ENCODE results near the gene GAS2L2. TPM values are rescaled to one million over a fixed set of nuclear protein-coding genes. Genes with fewer than 3 reads are reported as not detected.

The GAS2L2 gene
- total and polyA plus RNA-seq, 4 donors = not detected

DNA sequence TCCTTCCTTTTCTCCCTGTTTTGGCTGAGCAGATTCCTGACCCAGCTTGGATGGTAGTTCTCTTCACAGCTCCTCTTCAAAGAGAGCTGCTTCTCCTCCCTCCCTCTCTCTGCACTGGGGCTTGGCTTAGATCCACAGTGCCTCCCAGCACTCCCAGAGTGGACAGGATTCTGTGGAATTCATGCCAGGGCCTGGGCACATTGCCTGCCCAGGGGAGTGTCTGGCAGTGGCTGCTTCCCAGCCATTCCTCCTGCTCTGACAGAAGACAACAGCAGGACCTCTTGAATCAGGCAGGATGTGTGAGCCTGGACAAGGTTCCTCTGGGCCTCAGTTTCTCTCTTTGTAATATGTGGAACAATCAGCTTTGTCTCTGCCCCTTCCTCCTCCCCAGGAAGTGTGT is 46.9 kb upstream of the GAS2L2 start (continued):
- TF ChIP-seq, protein P1, sequence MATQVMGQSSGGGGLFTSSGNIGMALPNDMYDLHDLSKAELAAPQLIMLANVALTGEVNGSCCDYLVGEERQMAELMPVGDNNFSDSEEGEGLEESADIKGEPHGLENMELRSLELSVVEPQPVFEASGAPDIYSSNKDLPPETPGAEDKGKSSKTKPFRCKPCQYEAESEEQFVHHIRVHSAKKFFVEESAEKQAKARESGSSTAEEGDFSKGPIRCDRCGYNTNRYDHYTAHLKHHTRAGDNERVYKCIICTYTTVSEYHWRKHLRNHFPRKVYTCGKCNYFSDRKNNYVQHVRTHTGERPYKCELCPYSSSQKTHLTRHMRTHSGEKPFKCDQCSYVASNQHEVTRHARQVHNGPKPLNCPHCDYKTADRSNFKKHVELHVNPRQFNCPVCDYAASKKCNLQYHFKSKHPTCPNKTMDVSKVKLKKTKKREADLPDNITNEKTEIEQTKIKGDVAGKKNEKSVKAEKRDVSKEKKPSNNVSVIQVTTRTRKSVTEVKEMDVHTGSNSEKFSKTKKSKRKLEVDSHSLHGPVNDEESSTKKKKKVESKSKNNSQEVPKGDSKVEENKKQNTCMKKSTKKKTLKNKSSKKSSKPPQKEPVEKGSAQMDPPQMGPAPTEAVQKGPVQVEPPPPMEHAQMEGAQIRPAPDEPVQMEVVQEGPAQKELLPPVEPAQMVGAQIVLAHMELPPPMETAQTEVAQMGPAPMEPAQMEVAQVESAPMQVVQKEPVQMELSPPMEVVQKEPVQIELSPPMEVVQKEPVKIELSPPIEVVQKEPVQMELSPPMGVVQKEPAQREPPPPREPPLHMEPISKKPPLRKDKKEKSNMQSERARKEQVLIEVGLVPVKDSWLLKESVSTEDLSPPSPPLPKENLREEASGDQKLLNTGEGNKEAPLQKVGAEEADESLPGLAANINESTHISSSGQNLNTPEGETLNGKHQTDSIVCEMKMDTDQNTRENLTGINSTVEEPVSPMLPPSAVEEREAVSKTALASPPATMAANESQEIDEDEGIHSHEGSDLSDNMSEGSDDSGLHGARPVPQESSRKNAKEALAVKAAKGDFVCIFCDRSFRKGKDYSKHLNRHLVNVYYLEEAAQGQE (IDR thresholded peaks at IDR 0.05) = peak; percentile 95
- TF ChIP-seq TAF1 (conservative IDR thresholded peaks at IDR 0.05) (no peak), GABPA (IDR thresholded peaks at IDR 0.05 in 1 of 2, conservative IDR thresholded peaks at IDR 0.05 in 1 of 2) (no peak), EGR1 (IDR thresholded peaks at IDR 0.05; ENCODE audit: low read depth in 2 of 2) (no peak), FOXA1 (IDR thresholded peaks at IDR 0.05) (no peak)
- TF ChIP-seq, protein P2, sequence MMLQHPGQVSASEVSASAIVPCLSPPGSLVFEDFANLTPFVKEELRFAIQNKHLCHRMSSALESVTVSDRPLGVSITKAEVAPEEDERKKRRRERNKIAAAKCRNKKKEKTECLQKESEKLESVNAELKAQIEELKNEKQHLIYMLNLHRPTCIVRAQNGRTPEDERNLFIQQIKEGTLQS (IDR thresholded peaks at IDR 0.05) = no peak

GRCh38 chr17:35797918-35798317 is 44.9 kb upstream of the GAS2L2 start:
- H3K36me3 ChIP-seq (ENCODE audit: control insufficient read depth in 4 of 4, insufficient read depth in 3 of 4, low read depth in 1 of 4, low read length in 3 of 4) = peaks cover 0 to 2% (median 0%) of the 10 kb centered on the region in 4 donors
- no peak overlapping the region for H3K4me3 ChIP-seq (ENCODE audit: low read depth in 1 of 3, low read length in 3 of 3)
- H3K9ac ChIP-seq (ENCODE audit: low read depth in 1 of 2, low read length in 2 of 2) = no peak overlapping the region
- 80% methylated on average over 5 of the region's 5 CpGs for WGBS
- peaks cover 0 to 21% (median 3%) of the 10 kb centered on the region in 4 donors for H3K27me3 ChIP-seq (ENCODE audit: control insufficient read depth in 4 of 4, insufficient read depth in 4 of 4, low read length in 3 of 4)
- H3K9me3 ChIP-seq (ENCODE audit: control insufficient read depth in 4 of 4, low read length in 3 of 4) = no peaks in the 10 kb centered on the region
- no peak overlapping the region for H3K27ac ChIP-seq (ENCODE audit: low read depth in 1 of 2, low read length in 2 of 2)
- H3K4me1 ChIP-seq (ENCODE audit: control insufficient read depth in 4 of 4, insufficient read depth in 4 of 4, low read length in 3 of 4) = peaks cover 4 to 19% (median 10%) of the 10 kb centered on the region in 4 donors
- no peak for DNase-seq (ENCODE audit: low spot score)
- no peak for TF ChIP-seq JUND (IDR thresholded peaks at IDR 0.05)
- no peak for TF ChIP-seq NR2F2 (IDR thresholded peaks at IDR 0.05)
- TF ChIP-seq SP1 (IDR thresholded peaks at IDR 0.05) = no peak
- no peak for TF ChIP-seq FOXA1 (IDR thresholded peaks at IDR 0.05)
- TF ChIP-seq, protein P3, sequence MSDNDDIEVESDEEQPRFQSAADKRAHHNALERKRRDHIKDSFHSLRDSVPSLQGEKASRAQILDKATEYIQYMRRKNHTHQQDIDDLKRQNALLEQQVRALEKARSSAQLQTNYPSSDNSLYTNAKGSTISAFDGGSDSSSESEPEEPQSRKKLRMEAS (IDR thresholded peaks at IDR 0.05) = no peak
- no peak for TF ChIP-seq TAF1 (conservative IDR thresholded peaks at IDR 0.05)

GRCh38 chr17:35797370-35797769 is 44.3 kb upstream of the GAS2L2 start:
- DNase-seq (ENCODE audit: low spot score) = no peak
- H3K4me1 ChIP-seq (ENCODE audit: control insufficient read depth in 4 of 4, insufficient read depth in 4 of 4, low read length in 3 of 4) = peaks cover 4 to 19% (median 10%) of the 10 kb centered on the region in 4 donors
- no peak overlapping the region for H3K27ac ChIP-seq (ENCODE audit: low read depth in 1 of 2, low read length in 2 of 2)
- peaks cover 0 to 2% (median 0%) of the 10 kb centered on the region in 4 donors for H3K36me3 ChIP-seq (ENCODE audit: control insufficient read depth in 4 of 4, insufficient read depth in 3 of 4, low read depth in 1 of 4, low read length in 3 of 4)
- H3K4me3 ChIP-seq (ENCODE audit: low read depth in 1 of 3, low read length in 3 of 3) = no peak overlapping the region
- TF ChIP-seq NR2F2 (IDR thresholded peaks at IDR 0.05) = no peak
- TF ChIP-seq FOXA2 (IDR thresholded peaks at IDR 0.05) = no peak
- no peak for TF ChIP-seq GABPA (IDR thresholded peaks at IDR 0.05 in 1 of 2, conservative IDR thresholded peaks at IDR 0.05 in 1 of 2)
- no peak for TF ChIP-seq FOXA1 (IDR thresholded peaks at IDR 0.05)
- TF ChIP-seq, protein P3 (IDR thresholded peaks at IDR 0.05) = no peak
- TF ChIP-seq, protein P1 (IDR thresholded peaks at IDR 0.05) = no peak
- TF ChIP-seq EGR1 (IDR thresholded peaks at IDR 0.05; ENCODE audit: low read depth in 2 of 2) = no peak
- TF ChIP-seq, protein P4, sequence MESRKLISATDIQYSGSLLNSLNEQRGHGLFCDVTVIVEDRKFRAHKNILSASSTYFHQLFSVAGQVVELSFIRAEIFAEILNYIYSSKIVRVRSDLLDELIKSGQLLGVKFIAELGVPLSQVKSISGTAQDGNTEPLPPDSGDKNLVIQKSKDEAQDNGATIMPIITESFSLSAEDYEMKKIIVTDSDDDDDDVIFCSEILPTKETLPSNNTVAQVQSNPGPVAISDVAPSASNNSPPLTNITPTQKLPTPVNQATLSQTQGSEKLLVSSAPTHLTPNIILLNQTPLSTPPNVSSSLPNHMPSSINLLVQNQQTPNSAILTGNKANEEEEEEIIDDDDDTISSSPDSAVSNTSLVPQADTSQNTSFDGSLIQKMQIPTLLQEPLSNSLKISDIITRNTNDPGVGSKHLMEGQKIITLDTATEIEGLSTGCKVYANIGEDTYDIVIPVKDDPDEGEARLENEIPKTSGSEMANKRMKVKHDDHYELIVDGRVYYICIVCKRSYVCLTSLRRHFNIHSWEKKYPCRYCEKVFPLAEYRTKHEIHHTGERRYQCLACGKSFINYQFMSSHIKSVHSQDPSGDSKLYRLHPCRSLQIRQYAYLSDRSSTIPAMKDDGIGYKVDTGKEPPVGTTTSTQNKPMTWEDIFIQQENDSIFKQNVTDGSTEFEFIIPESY (IDR thresholded peaks at IDR 0.05) = no peak
- TF ChIP-seq, protein P5, sequence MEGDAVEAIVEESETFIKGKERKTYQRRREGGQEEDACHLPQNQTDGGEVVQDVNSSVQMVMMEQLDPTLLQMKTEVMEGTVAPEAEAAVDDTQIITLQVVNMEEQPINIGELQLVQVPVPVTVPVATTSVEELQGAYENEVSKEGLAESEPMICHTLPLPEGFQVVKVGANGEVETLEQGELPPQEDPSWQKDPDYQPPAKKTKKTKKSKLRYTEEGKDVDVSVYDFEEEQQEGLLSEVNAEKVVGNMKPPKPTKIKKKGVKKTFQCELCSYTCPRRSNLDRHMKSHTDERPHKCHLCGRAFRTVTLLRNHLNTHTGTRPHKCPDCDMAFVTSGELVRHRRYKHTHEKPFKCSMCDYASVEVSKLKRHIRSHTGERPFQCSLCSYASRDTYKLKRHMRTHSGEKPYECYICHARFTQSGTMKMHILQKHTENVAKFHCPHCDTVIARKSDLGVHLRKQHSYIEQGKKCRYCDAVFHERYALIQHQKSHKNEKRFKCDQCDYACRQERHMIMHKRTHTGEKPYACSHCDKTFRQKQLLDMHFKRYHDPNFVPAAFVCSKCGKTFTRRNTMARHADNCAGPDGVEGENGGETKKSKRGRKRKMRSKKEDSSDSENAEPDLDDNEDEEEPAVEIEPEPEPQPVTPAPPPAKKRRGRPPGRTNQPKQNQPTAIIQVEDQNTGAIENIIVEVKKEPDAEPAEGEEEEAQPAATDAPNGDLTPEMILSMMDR (IDR thresholded peaks at IDR 0.05; ENCODE audit: low read depth, low read length, missing input control) = no peak
- no peak for TF ChIP-seq SP1 (IDR thresholded peaks at IDR 0.05)
- no peak for TF ChIP-seq TAF1 (conservative IDR thresholded peaks at IDR 0.05)
- TF ChIP-seq JUND (IDR thresholded peaks at IDR 0.05) = no peak
- TF ChIP-seq HNF4A (conservative IDR thresholded peaks at IDR 0.05) = no peak
- TF ChIP-seq HNF4G (IDR thresholded peaks at IDR 0.05) = no peak
- no peak for TF ChIP-seq YY1 (IDR thresholded peaks at IDR 0.05)
- TF ChIP-seq RAD21 (IDR thresholded peaks at IDR 0.05) = no peak
- TF ChIP-seq RXRA (IDR thresholded peaks at IDR 0.05) = no peak
- 67% methylated on average over 4 of the region's 4 CpGs for WGBS
- H3K9me3 ChIP-seq (ENCODE audit: control insufficient read depth in 4 of 4, low read length in 3 of 4) = no peaks in the 10 kb centered on the region
- peaks cover 0 to 21% (median 3%) of the 10 kb centered on the region in 4 donors for H3K27me3 ChIP-seq (ENCODE audit: control insufficient read depth in 4 of 4, insufficient read depth in 4 of 4, low read length in 3 of 4)
- H3K9ac ChIP-seq (ENCODE audit: low read depth in 1 of 2, low read length in 2 of 2) = no peak overlapping the region
